CD4-positive, alpha-beta T cell (primary cell): ENCODE results near the gene ACYP2. TPM values are rescaled to one million over a fixed set of nuclear protein-coding genes. Genes with fewer than 3 reads are reported as not detected.
A peak's percentile ranks its signal among the peaks of the same experiment; 100 is the strongest.

ENCODE experiments used
- ATAC-seq: fragments of 200-7000 bp; cut with Tn5 transposase; one replicate; pipeline ENCODE4 v1.10.0; 2022; ENCODE audit warnings: mild to moderate bottlenecking; ENCODE audit not compliant: poor library complexity
- CTCF ChIA-PET: fragments of 350-600 bp; sonication (Branson Sonifier 250); formaldehyde crosslinking; loops from one replicate; lab custom pipeline; 2021; ENCODE audit warnings: antibody characterized with exemption, inconsistent platforms; lab: Charles Lee
- POLR2A ChIA-PET: fragments of 350-600 bp; sonication (Branson Sonifier 250); formaldehyde crosslinking; loops from one replicate; lab custom pipeline; 2021; ENCODE audit warnings: antibody characterized with exemption, inconsistent platforms; lab: Charles Lee
- DNase-seq, 14 experiments: peaks; one replicate each; pipeline ENCODE4 v3.0.0-alpha.2; 2013 to 2020; ENCODE audit warnings: mixed read lengths in 2 of 14
- H3K27ac ChIP-seq, 2 donors: one replicate each; pipeline versions ENCODE4 v1.5.1 to v1.7.0; 2013; ENCODE audit warnings: low read length in 2 of 2, low read depth in 1 of 2, mild to moderate bottlenecking in 1 of 2
- H3K27me3 ChIP-seq, 2 experiments: 1 replicate in 1 of 2; 2 replicates in 1 of 2; pipeline versions ENCODE4 v1.6.1 to v1.7.0; 2013; ENCODE audit warnings: low read length in 2 of 2, control low read depth in 1 of 2, mild to moderate bottlenecking in 1 of 2, moderate library complexity in 1 of 2; ENCODE audit not compliant: insufficient read depth in 2 of 2, control insufficient read depth in 1 of 2
- H3K36me3 ChIP-seq: one replicate; pipeline ENCODE4 v1.6.1; 2013; ENCODE audit warnings: low read length, control low read depth; ENCODE audit not compliant: insufficient read depth
- H3K4me1 ChIP-seq: one replicate; pipeline ENCODE4 v1.6.1; 2013; ENCODE audit warnings: low read length, control low read depth; ENCODE audit not compliant: insufficient read depth
- H3K4me3 ChIP-seq: one replicate; pipeline ENCODE4 v1.5.1; 2013; ENCODE audit warnings: mild to moderate bottlenecking, low read length, moderate library complexity
- H3K9me3 ChIP-seq, 2 experiments: 1 replicate in 1 of 2; 2 replicates in 1 of 2; pipeline versions ENCODE4 v1.6.1 to v1.7.0; 2013; ENCODE audit warnings: low read length in 2 of 2, mild to moderate bottlenecking in 2 of 2, control low read depth in 1 of 2, moderate library complexity in 1 of 2; ENCODE audit not compliant: control insufficient read depth in 1 of 2, insufficient read depth in 1 of 2
- H3K27ac Mint-ChIP-seq: one replicate; pipeline ENCODE4 v1.8.0; 2020; ENCODE audit warnings: mixed read lengths
- H3K27me3 Mint-ChIP-seq: one replicate; pipeline ENCODE4 v1.8.0; 2021; ENCODE audit warnings: mixed read lengths
- H3K36me3 Mint-ChIP-seq: one replicate; pipeline ENCODE4 v1.8.0; 2021; ENCODE audit warnings: low read depth, mixed read lengths
- H3K4me1 Mint-ChIP-seq: one replicate; pipeline ENCODE4 v1.8.0; 2021; ENCODE audit warnings: low read depth, mixed read lengths
- H3K4me3 Mint-ChIP-seq: one replicate; pipeline ENCODE4 v1.8.0; 2020; ENCODE audit warnings: mild to moderate bottlenecking, mixed read lengths
- H3K9me3 Mint-ChIP-seq: one replicate; pipeline ENCODE4 v1.8.0; 2020; ENCODE audit warnings: mixed read lengths
- intact Hi-C, 2 experiments: fragments of 100-400 bp; cut with DNase I in 1 of 2; cut with micrococcal nuclease in 1 of 2; formaldehyde crosslinking; loops; one replicate each; pipeline versions ENCODE4 v1.15.1 to v1.9.0; 2023 to 2025; cut with DNase I, micrococcal nuclease
- total RNA-seq, 174 experiments: library from RNA in 2 of 174; stranded (reverse) in 2 of 174; gene quantifications; one replicate each; pipeline ENCODE4 v1.2.3 and lab custom pipeline; 2021 to 2026
- TF ChIP-seq, protein P1 (sequence below): fragments of 200-600 bp; IDR thresholded peaks from one replicate; pipeline ENCODE4 v1.8.0; 2022; ENCODE audit warnings: antibody characterized with exemption, mild to moderate bottlenecking

The ACYP2 gene
- total RNA-seq, 2 experiments from 2014 or later: 9.3 to 10.9 TPM

DNA sequence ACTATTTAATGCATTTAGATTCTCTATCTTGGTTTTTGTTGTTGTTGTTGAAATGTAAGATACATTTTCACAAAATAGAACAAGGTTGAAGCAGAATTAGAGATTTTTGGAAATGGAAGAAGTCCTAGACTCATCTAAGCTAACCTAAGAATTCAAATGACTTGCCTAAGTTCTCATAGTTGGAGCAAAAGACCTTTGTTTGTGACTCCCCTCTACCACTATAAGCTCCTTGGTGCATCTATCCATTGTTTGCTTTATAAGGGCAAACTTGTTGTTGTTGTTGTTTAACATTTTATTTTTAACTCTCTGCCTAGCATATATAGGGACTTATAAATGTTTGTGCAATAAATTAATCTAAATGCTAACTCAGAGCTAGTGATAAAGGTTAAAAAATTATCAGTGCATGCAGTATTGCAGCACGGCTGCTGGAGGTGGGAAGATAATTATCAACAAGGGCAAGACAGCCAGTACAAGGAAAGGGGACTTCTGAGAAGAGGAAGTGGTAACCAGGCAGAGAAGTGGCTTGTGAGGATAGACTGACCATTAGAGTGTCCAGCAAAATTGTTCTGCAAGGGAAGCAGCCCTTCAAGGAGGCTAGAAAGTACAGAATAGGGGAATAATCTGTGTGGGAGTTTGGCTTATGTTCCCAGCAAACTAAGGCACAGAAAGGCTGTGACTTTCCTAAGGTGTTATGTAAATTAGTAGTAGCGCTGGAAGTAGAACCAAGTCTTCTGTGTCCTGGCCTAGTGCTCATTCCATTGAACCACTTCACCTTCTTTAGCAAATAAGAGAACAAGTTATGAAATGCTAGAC, 38.1 kb upstream of the ACYP2 start:
- Mint-ChIP-seq H3K27me3 (no peaks in the 10 kb centered on the region), H3K4me3 (no peak overlapping the region), H3K27ac (peak overlapping the region; percentile 16), H3K9me3 (no peaks in the 10 kb centered on the region), H3K4me1 (no peaks in the 10 kb centered on the region), H3K36me3 (no peaks in the 10 kb centered on the region)
- TF ChIP-seq, protein P1, sequence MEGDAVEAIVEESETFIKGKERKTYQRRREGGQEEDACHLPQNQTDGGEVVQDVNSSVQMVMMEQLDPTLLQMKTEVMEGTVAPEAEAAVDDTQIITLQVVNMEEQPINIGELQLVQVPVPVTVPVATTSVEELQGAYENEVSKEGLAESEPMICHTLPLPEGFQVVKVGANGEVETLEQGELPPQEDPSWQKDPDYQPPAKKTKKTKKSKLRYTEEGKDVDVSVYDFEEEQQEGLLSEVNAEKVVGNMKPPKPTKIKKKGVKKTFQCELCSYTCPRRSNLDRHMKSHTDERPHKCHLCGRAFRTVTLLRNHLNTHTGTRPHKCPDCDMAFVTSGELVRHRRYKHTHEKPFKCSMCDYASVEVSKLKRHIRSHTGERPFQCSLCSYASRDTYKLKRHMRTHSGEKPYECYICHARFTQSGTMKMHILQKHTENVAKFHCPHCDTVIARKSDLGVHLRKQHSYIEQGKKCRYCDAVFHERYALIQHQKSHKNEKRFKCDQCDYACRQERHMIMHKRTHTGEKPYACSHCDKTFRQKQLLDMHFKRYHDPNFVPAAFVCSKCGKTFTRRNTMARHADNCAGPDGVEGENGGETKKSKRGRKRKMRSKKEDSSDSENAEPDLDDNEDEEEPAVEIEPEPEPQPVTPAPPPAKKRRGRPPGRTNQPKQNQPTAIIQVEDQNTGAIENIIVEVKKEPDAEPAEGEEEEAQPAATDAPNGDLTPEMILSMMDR: no peak
- Histone ChIP-seq H3K36me3 (no peaks in the 10 kb centered on the region), H3K27ac (no peak overlapping the region), H3K4me3 (no peak overlapping the region), H3K9me3 (no peaks in the 10 kb centered on the region), H3K4me1 (no peaks in the 10 kb centered on the region), H3K27me3 (no peaks in the 10 kb centered on the region)
- ChIA-PET CTCF (no interaction called here), POLR2A (no interaction called here)
- ATAC-seq (no peak), DNase-seq (no peak)
- intact Hi-C loops: no loop called here

DNA sequence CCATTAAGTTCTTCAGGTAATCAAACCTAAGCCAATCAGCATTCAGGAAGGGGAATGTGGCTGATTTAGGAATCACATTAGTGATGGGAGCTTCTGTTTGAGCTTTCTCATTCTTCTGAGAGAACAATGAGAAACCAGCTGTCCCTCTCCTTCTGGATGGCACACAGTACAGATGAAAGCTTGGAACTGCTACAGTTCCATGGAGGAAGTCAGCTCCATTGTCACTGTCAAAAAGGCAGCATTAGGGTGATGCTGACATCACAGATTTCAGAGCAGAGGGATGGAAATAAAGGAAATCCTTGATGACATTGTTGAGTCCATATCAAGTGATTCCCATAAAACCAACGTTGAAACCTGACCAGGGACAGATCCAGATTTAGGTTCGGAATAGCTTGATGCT, 36.1 kb upstream of the ACYP2 start:
- TF ChIP-seq, protein P1: no peak
- Mint-ChIP-seq H3K36me3 (no peaks in the 10 kb centered on the region), H3K4me3 (no peak overlapping the region), H3K27ac (no peak overlapping the region), H3K27me3 (no peaks in the 10 kb centered on the region), H3K9me3 (no peaks in the 10 kb centered on the region), H3K4me1 (no peaks in the 10 kb centered on the region)
- Histone ChIP-seq H3K27ac (no peak overlapping the region), H3K27me3 (no peaks in the 10 kb centered on the region), H3K4me3 (no peak overlapping the region), H3K9me3 (no peaks in the 10 kb centered on the region), H3K36me3 (no peaks in the 10 kb centered on the region), H3K4me1 (no peaks in the 10 kb centered on the region)
- no peak for DNase-seq
- no peak for ATAC-seq
- CTCF ChIA-PET: no interaction called here
- POLR2A ChIA-PET: interaction anchor here (0.7 kb wide), 1 partner anchor 108 kb away, joined by 3 read pairs; no protein-coding TSS in a partner anchor
- intact Hi-C loops: no loop called here

DNA sequence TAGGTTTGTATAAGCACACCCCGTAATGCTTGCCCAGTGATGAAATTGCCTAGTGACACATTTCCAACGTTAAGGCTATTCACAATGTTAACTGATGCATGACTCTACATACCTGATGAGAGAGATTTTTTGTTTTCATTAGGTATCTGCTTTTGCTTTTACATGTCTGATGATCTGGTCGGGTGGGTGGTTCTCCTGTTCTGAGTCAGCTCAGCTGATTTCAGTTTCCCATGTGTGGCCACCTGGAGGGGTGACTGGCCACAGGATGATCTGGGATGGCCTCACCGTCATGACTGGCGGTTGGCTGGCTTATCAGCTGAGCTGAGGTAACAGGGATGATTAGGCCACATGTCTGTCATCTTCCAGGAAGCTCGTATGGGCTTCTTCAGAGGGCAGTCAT, 33.8 kb upstream of the ACYP2 start:
- H3K36me3 Mint-ChIP-seq: no peaks in the 10 kb centered on the region

More for the DNA sequence above, 33.8 kb upstream of the ACYP2 start:
- H3K27ac Mint-ChIP-seq: no peak overlapping the region
- no peaks in the 10 kb centered on the region for H3K4me1 Mint-ChIP-seq
- Histone ChIP-seq H3K9me3 (no peaks in the 10 kb centered on the region), H3K4me3 (no peak overlapping the region), H3K27ac (no peak overlapping the region), H3K27me3 (no peaks in the 10 kb centered on the region), H3K36me3 (no peaks in the 10 kb centered on the region), H3K4me1 (no peaks in the 10 kb centered on the region)
- TF ChIP-seq, protein P1: no peak
- no peaks in the 10 kb centered on the region for H3K27me3 Mint-ChIP-seq
- no peak overlapping the region for H3K4me3 Mint-ChIP-seq
- ChIA-PET CTCF (no interaction called here), POLR2A (interaction anchor here (0.7 kb wide), 1 partner anchor 226 kb away, joined by 3 read pairs; no protein-coding TSS in a partner anchor)
- intact Hi-C loops: no loop called here
- H3K9me3 Mint-ChIP-seq: no peaks in the 10 kb centered on the region
- ATAC-seq (no peak), DNase-seq (no peak)
